ENCODE results near the gene ZFAND6.

ZFAND6 gene

GRCh38 chr15:80186597-80186996 lies 127.1 kb downstream of the ZFAND6 start:
- DNase-seq (ENCODE audit: low read depth), result no peak
- H3K4me3 ChIP-seq (ENCODE audit: low read depth, low read length), result no peak overlapping the region
- in situ Hi-C loops (cut with HindIII; ENCODE audit: low sequenced_read_pairs), result no loop called here
- TF ChIP-seq, protein P1, sequence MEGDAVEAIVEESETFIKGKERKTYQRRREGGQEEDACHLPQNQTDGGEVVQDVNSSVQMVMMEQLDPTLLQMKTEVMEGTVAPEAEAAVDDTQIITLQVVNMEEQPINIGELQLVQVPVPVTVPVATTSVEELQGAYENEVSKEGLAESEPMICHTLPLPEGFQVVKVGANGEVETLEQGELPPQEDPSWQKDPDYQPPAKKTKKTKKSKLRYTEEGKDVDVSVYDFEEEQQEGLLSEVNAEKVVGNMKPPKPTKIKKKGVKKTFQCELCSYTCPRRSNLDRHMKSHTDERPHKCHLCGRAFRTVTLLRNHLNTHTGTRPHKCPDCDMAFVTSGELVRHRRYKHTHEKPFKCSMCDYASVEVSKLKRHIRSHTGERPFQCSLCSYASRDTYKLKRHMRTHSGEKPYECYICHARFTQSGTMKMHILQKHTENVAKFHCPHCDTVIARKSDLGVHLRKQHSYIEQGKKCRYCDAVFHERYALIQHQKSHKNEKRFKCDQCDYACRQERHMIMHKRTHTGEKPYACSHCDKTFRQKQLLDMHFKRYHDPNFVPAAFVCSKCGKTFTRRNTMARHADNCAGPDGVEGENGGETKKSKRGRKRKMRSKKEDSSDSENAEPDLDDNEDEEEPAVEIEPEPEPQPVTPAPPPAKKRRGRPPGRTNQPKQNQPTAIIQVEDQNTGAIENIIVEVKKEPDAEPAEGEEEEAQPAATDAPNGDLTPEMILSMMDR (IDR thresholded peaks at IDR 0.05; ENCODE audit: low read depth, low read length, missing control alignments), result no peak

Measured in astrocyte of the cerebellum (primary cell).